ENCODE measurements around the gene RMDN3.

GRCh38 chr15:40695469-40695890, 59.6 kb downstream of the RMDN3 start:
- TF ChIP-seq CTCF (IDR thresholded peaks at IDR 0.05) = no peak
- no peak for TF ChIP-seq POLR2A (IDR thresholded peaks at IDR 0.05)
